GM12891 (cell line): ENCODE measurements around the gene AIM2.

ENCODE experiments used
- DNase-seq: peaks from one replicate; pipeline ENCODE4 v3.0.0; 2011; ENCODE audit warnings: low spot score; ENCODE audit not compliant: insufficient read length
- FAIRE-seq: peaks from 2 replicates; lab custom pipeline; 2011; peaks lifted over from hg19 to GRCh38; lab: Jason Lieb, UNC
- PAX5 ChIP-seq: IDR thresholded peaks from 2 replicates; pipeline ENCODE4 v1.6.1; 2011; ENCODE audit warnings: low read length, moderate library complexity, mild to moderate bottlenecking; ENCODE audit not compliant: insufficient read depth, severe bottlenecking
- POLR2A ChIP-seq: IDR thresholded peaks from 2 replicates; pipeline ENCODE4 v1.6.1; 2011; ENCODE audit warnings: low read depth, low read length, control low read depth
- POLR2AphosphoS5 ChIP-seq: IDR thresholded peaks from 2 replicates; pipeline ENCODE4 v1.6.1; 2011; ENCODE audit warnings: low read depth, low read length, control low read depth
- POU2F2 ChIP-seq: IDR thresholded peaks from 2 replicates; pipeline ENCODE4 v1.6.1; 2011; ENCODE audit warnings: low read depth, mild to moderate bottlenecking, control low read depth, low read length, moderate library complexity
- SPI1 ChIP-seq: IDR thresholded peaks from 2 replicates; pipeline ENCODE4 v1.6.1; 2011; ENCODE audit warnings: low read depth, low read length, control low read depth
- TAF1 ChIP-seq: IDR thresholded peaks from 2 replicates; pipeline ENCODE4 v1.6.1; 2011; ENCODE audit warnings: low read depth, low read length, control low read depth

AIM2 gene

DNA sequence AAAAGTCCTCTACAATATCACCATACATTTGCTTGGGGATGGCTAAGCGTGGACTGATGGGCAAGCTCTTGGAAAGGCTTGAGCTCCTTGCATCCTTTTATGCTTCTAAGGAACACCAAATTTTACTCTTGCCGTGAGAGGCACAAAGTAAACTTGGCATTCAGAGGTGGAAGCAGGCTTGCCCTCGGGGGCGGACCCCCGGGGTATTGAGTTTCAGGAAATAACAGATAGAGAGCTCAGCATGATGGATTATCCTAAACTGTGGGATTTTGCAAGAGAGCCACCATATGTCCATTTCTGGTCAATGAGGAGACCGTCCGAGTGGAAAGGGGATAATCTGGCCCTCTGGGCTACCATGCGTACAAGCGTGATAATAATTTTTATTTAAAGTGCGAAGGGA, 52.8 kb downstream of the AIM2 start:
- FAIRE-seq (no peak), DNase-seq (no peak)
- TF ChIP-seq SPI1 (no peak), POLR2AphosphoS5 (no peak), POLR2A (no peak), PAX5 (no peak), POU2F2 (no peak), TAF1 (no peak)

DNA sequence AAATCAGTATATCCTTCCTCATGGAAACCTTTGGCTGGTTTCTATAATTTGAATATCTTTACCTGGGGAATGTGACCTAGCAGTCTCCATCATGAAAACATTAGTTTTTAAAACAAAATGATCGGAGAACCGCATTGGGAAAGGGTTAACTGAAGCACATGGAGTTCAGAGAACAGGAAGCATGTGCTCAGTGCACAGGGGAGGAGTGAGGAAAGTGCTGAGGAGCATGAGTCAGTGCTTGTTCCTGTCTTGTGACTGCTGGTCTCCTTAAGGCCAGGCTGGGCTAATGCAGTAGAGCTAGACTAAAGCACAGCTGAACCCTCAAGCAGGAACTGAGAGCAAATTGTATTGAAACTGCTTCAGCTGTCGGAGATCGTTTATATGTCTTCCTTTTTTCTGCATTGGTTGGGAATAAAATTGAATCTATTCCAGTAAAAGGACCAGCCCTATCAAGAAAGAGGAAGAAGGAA, 61.1 kb downstream of the AIM2 start:
- DNase-seq = peak; percentile 21
- TF ChIP-seq POLR2A = peak; percentile 85
- TF ChIP-seq POU2F2 = no peak
- TF ChIP-seq PAX5 = no peak
- peak; percentile 86 for TF ChIP-seq POLR2AphosphoS5
- peak; percentile 64; the same call in 1 of the 2 replicates for TF ChIP-seq TAF1
- peak; percentile 84 for TF ChIP-seq SPI1
- peak; percentile 100 for FAIRE-seq

DNA sequence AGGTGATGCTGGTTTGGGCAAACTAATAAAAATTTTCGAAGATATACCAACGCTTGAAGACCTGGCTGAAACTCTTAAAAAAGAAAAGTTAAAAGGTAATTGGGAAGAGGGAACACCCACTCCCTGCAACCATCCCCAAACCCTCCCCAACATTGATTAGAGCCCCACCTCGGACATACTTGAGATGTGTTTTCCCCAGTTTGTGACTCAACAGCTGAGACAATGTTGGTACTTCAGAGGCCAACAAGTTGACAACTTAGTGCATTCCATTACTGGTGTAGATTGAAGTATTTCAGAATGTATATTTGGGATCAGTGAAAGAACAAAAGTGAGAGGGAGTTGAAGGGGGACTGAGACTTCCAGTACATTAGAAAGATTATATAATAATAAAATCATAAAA, 61.7 kb downstream of the AIM2 start:
- FAIRE-seq = peak; percentile 84
- TF ChIP-seq PAX5 (no peak), POLR2AphosphoS5 (no peak), SPI1 (no peak), POU2F2 (no peak), POLR2A (no peak), TAF1 (no peak)
- DNase-seq = no peak

DNA sequence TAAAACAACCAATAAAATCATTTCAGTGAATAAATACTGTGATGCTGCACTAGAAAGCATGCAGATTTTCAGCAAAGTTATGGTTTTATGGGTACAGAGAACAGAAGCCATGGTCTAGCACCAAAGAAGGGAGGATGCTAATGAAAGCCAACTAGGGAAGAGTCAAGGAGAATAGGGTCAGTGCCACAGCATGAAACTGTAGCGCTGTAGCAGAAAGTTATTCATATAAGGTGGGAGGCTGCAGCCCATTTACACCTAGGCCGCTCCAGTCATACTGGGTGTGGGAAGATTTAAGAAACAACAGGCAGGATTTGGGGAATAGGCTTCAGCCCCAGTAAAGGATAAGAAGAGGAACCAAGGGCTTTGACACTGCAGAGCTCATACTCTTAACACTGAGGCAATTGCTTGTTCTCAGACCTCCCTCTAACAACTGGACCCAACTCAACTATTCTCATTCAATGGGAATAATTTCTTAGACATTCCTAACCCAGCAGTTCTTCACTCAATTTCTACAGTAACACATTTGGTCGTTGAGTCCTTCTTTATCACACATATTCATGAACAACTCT, 62.5 kb downstream of the AIM2 start:
- FAIRE-seq (peak; percentile 76), DNase-seq (no peak)
- TF ChIP-seq POU2F2 (no peak), PAX5 (no peak), SPI1 (no peak), POLR2A (no peak), POLR2AphosphoS5 (no peak), TAF1 (no peak)

DNA sequence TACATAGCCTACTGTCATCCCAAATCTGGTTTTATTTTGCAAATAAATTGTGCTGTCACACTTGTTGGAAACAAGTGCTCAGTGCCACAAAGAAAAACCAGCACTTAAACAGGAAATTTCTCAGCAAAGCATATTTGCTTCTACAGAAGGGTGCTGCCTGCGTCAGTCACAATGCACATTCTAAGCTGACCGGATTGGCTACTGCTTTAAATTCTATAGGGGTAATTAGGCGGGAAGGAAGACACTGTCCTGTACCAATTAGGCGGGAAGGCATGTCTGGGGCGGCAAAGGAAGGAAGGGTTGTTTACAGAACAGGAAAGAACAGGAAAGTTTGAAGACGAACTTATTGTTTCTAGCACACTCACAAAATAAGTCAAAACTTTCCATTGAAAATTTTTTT, 64.1 kb downstream of the AIM2 start:
- peak; percentile 60; the same call in 1 of the 2 replicates for TF ChIP-seq POLR2A
- TF ChIP-seq POLR2AphosphoS5 = peak; percentile 63; the same call in 1 of the 2 replicates
- no peak for TF ChIP-seq PAX5
- TF ChIP-seq SPI1 = no peak
- no peak for TF ChIP-seq TAF1
- TF ChIP-seq POU2F2 = no peak
- FAIRE-seq = peak; percentile 84
- DNase-seq = no peak
